ENCODE measurements around the gene PRICKLE2.

GRCh38 chr3:64178419-64178818, 46.8 kb downstream of the PRICKLE2 start:
- TF ChIP-seq CTCF (IDR thresholded peaks at IDR 0.05; ENCODE audit: insufficient read depth, low read depth, low read length) (no peak), EZH2 (IDR thresholded peaks at IDR 0.05; ENCODE audit: insufficient read depth, low read length) (no peak)
